Neural progenitor cell (in vitro differentiated cells): ENCODE results near the gene PTPRG. TPM values are rescaled to one million over a fixed set of nuclear protein-coding genes. Genes with fewer than 3 reads are reported as not detected.

Experiments
- DNase-seq: peaks from one replicate; pipeline ENCODE4 v3.0.0-alpha.2; 2016; ENCODE audit warnings: low spot score
- H2AFZ ChIP-seq: fragments of 200-600 bp; sonication (generic); replicated peaks from 2 replicates; pipeline ENCODE4 v1.6.1; 2016; ENCODE audit warnings: antibody characterized with exemption
- H3F3A ChIP-seq: fragments of 200-600 bp; sonication (generic); 2 replicates; pipeline ENCODE4 v1.6.1; 2016; ENCODE audit warnings: antibody characterized with exemption, low read depth
- H3K27ac ChIP-seq: fragments of 200-600 bp; sonication (generic); 2 replicates; pipeline ENCODE4 v1.5.1; 2016; ENCODE audit warnings: mild to moderate bottlenecking
- H3K27me3 ChIP-seq: fragments of 200-600 bp; sonication (generic); 2 replicates; pipeline ENCODE4 v1.6.1; 2016; ENCODE audit warnings: mild to moderate bottlenecking, moderate library complexity
- H3K36me3 ChIP-seq: fragments of 200-600 bp; sonication (generic); 2 replicates; pipeline ENCODE4 v1.5.1; 2016
- H3K4me1 ChIP-seq: fragments of 200-600 bp; sonication (generic); 2 replicates; pipeline ENCODE4 v1.6.1; 2016; ENCODE audit warnings: mixed run types
- H3K4me2 ChIP-seq: fragments of 200-600 bp; sonication (generic); 2 replicates; pipeline ENCODE4 v1.6.1; 2016
- H3K4me3 ChIP-seq: fragments of 200-600 bp; sonication (generic); 2 replicates; pipeline ENCODE4 v1.5.1; 2016
- H3K79me2 ChIP-seq: fragments of 200-600 bp; sonication (generic); 2 replicates; pipeline ENCODE4 v1.6.1; 2016; ENCODE audit warnings: low read depth
- H3K9ac ChIP-seq: fragments of 200-600 bp; sonication (generic); 2 replicates; pipeline ENCODE4 v1.6.1; 2016
- H3K9me3 ChIP-seq: fragments of 200-600 bp; sonication (generic); 2 replicates; pipeline ENCODE4 v1.5.1; 2016; ENCODE audit warnings: low read depth
- H4K20me1 ChIP-seq: fragments of 200-600 bp; sonication (generic); 2 replicates; pipeline ENCODE4 v1.6.1; 2016; ENCODE audit warnings: low read depth
- H3K27ac Mint-ChIP-seq: 3 replicates; pipeline ENCODE4 v1.8.0; 2021; ENCODE audit warnings: mixed read lengths
- H3K27me3 Mint-ChIP-seq: 2 replicates; pipeline ENCODE4 v1.8.0; 2022; ENCODE audit warnings: low read depth, mild to moderate bottlenecking, inconsistent platforms, moderate library complexity, mixed read lengths; ENCODE audit not compliant: insufficient read depth
- H3K36me3 Mint-ChIP-seq: 3 replicates; pipeline ENCODE4 v1.8.0; 2021; ENCODE audit warnings: mixed read lengths
- H3K4me1 Mint-ChIP-seq: 3 replicates; pipeline ENCODE4 v1.8.0; 2021; ENCODE audit warnings: mixed read lengths
- H3K4me3 Mint-ChIP-seq: 3 replicates; pipeline ENCODE4 v1.8.0; 2021; ENCODE audit warnings: mild to moderate bottlenecking, moderate library complexity, mixed read lengths
- H3K9me3 Mint-ChIP-seq: 3 replicates; pipeline ENCODE4 v1.8.0; 2020; ENCODE audit warnings: mixed read lengths
- CTCF ChIP-seq: fragments of 200-600 bp; sonication (generic); IDR thresholded peaks from 2 replicates; pipeline ENCODE4 v1.5.1; 2017; ENCODE audit warnings: antibody characterized with exemption, mild to moderate bottlenecking
- EZH2 ChIP-seq: fragments of 200-600 bp; sonication (generic); IDR thresholded peaks from 2 replicates; pipeline ENCODE4 v1.6.1; 2017; ENCODE audit warnings: antibody characterized with exemption, mild to moderate bottlenecking, moderate library complexity
- EZH2phosphoT487 ChIP-seq: fragments of 200-600 bp; sonication (generic); IDR thresholded peaks from 2 replicates; pipeline ENCODE4 v1.6.1; 2017; ENCODE audit warnings: antibody characterized with exemption
- total RNA-seq: library from RNA; depleted of rRNA; stranded (reverse); fragments of >200 nt; gene quantifications from 2 replicates; pipeline ENCODE4 v1.2.3, GENCODE V29; 2015; ENCODE audit warnings: low replicate concordance

The PTPRG gene
- total RNA-seq, 1 donor from 2014 or later = 65.3 TPM

- H3K36me3 ChIP-seq = no peaks in the 10 kb centered on the region
- no peak overlapping the region for H3K27ac Mint-ChIP-seq
- H3K27me3 ChIP-seq = no peaks in the 10 kb centered on the region
- H3K9me3 Mint-ChIP-seq = no peaks in the 10 kb centered on the region
- no peak overlapping the region for H3K4me2 ChIP-seq
- no peak overlapping the region for H3K27ac ChIP-seq
- H3K9me3 ChIP-seq = no peaks in the 10 kb centered on the region
- peaks cover 20% of the 10 kb centered on the region for H3K4me1 ChIP-seq
- H3F3A ChIP-seq = peaks cover 5% of the 10 kb centered on the region
- peaks cover 85% of the 10 kb centered on the region for H3K79me2 ChIP-seq
- no peak overlapping the region for H3K4me3 Mint-ChIP-seq
- peaks cover under 1% of the 10 kb centered on the region for H3K36me3 Mint-ChIP-seq
- no peak overlapping the region for H3K9ac ChIP-seq
- H4K20me1 ChIP-seq = peaks cover 33% of the 10 kb centered on the region
- peaks cover 44% of the 10 kb centered on the region for H3K4me1 Mint-ChIP-seq
- no peaks in the 10 kb centered on the region for H3K27me3 Mint-ChIP-seq
- TF ChIP-seq EZH2phosphoT487 (no peak), EZH2 (no peak), CTCF (no peak)
- no peak overlapping the region for H2AFZ ChIP-seq
- no peak overlapping the region for H3K4me3 ChIP-seq
- DNase-seq = no peak
Measured at GRCh38 chr3:61924991-61925390, 363.6 kb downstream of the PTPRG start.

- Histone ChIP-seq H3K27me3 (no peaks in the 10 kb centered on the region), H3F3A (peaks cover 5% of the 10 kb centered on the region), H3K36me3 (no peaks in the 10 kb centered on the region), H4K20me1 (peaks cover 36% of the 10 kb centered on the region), H3K27ac (no peak overlapping the region), H2AFZ (no peak overlapping the region), H3K9me3 (no peaks in the 10 kb centered on the region), H3K79me2 (peaks cover 86% of the 10 kb centered on the region), H3K9ac (no peak overlapping the region), H3K4me3 (no peak overlapping the region), H3K4me1 (peaks cover 20% of the 10 kb centered on the region), H3K4me2 (peak overlapping the region; percentile 24)
- Mint-ChIP-seq H3K36me3 (no peaks in the 10 kb centered on the region), H3K27ac (no peak overlapping the region), H3K4me1 (peaks cover 44% of the 10 kb centered on the region), H3K4me3 (no peak overlapping the region), H3K27me3 (no peaks in the 10 kb centered on the region), H3K9me3 (no peaks in the 10 kb centered on the region)
- TF ChIP-seq EZH2 (no peak), EZH2phosphoT487 (no peak), CTCF (no peak)
- no peak for DNase-seq
Measured at GRCh38 chr3:61925721-61926120, 364.4 kb downstream of the PTPRG start.

GRCh38 chr3:61926923-61927322, 365.6 kb downstream of the PTPRG start:
- H3K27me3 ChIP-seq = no peaks in the 10 kb centered on the region
- peaks cover 48% of the 10 kb centered on the region for H3K4me1 Mint-ChIP-seq
- H3K9me3 ChIP-seq = no peaks in the 10 kb centered on the region
- no peak overlapping the region for H3K4me2 ChIP-seq
- no peaks in the 10 kb centered on the region for H3K36me3 Mint-ChIP-seq
- no peak overlapping the region for H3K27ac Mint-ChIP-seq
- peaks cover 35% of the 10 kb centered on the region for H4K20me1 ChIP-seq
- no peak overlapping the region for H3K27ac ChIP-seq
- peaks cover 20% of the 10 kb centered on the region for H3K4me1 ChIP-seq
- DNase-seq = no peak
- peaks cover 5% of the 10 kb centered on the region for H3F3A ChIP-seq
- no peak overlapping the region for H3K4me3 Mint-ChIP-seq
- peaks cover 87% of the 10 kb centered on the region for H3K79me2 ChIP-seq
- H3K9ac ChIP-seq = no peak overlapping the region
- H3K27me3 Mint-ChIP-seq = peaks cover 2% of the 10 kb centered on the region
- H3K9me3 Mint-ChIP-seq = no peaks in the 10 kb centered on the region
- H3K36me3 ChIP-seq = no peaks in the 10 kb centered on the region
- TF ChIP-seq EZH2 (no peak), EZH2phosphoT487 (no peak), CTCF (no peak)
- H2AFZ ChIP-seq = no peak overlapping the region
- H3K4me3 ChIP-seq = no peak overlapping the region
